NCI-H1436 (cell line): ENCODE measurements around the gene CLEC5A.
"Not testable (repeated sequence)": the region's sequence is repeated elsewhere in the genome, so short reads cannot be mapped to it uniquely, and the experiment has no call there.

ENCODE experiments used
- DNase-seq: peaks from one replicate; lab custom pipeline; 2025; lab: John Stamatoyannopoulos, UW

CLEC5A gene

DNA sequence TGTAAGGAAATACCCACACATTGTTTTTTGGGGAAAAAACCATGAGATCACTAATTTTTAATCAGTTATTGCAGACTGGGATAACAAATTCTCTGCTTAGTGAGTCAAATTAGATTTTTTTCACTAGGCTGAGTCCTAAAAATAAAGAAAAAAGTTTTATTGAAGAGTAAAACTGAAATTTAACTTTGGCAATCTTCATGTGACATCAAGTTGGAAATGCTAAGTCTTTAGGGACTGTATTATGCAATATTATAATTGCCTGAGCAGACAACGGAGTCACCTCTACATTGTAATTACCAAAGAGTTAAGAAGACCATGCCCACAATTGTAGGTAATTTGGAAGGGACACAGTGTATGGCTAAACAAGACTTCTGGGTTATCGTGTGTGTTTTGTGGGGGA, 2.2 kb upstream of the CLEC5A start:
- DNase-seq = no peak

DNA sequence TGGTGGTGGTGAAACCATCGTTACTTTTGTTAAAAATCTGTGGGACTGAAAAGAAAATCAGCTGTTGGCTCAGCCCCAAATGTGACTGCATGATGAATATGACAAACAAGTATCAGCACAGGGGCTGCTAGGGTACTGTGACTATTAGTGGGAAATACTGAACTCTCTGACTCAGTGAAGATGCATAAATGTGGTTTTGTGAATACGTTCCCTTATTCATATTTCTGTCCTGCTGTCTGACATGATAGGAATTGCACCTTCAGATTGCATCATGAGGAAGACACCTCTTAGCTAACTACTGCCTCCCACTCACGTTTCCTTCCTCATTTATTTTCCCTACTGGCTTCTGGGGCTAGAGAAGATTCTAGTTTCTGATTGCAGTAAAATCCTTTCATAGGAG, 1.4 kb downstream of the CLEC5A start:
- no peak for DNase-seq

DNA sequence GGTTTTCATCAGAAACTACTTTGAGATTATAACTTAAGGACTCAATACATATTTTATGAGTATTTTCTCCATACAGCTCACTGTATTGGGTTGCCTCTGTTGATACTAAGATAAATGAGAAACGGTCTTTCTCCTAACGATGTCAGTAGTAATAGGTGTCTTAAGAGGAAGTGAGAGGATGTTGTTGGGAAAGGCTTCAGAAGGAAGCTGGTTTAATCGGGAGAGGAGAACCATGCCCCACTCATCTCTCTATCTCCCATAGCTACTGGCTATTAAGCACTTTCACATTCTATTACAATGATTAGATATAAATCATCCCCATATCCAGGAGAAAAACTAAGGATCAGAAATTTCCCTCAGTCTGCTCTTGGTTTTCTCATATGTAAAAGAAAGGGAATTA, 2.0 kb downstream of the CLEC5A start:
- no peak for DNase-seq

DNA sequence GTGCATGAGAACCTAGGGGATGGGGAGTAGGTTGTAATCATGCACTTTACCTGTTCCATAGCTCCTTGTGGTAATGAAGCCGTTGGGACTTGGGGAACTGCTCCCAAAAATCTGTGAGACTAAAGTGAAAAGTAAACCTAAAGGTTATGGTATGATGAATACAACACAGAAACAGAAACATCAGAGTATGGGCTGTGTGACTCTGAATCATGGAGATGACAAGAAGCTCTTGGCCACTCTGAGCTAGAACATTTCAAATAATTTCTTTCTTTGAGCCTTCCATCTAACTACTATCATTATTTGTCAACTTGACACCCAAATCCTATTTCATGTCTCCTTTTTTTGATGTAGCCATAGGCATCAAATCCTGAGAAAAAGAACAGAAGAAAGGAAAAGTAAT, 2.9 kb downstream of the CLEC5A start:
- no peak for DNase-seq

DNA sequence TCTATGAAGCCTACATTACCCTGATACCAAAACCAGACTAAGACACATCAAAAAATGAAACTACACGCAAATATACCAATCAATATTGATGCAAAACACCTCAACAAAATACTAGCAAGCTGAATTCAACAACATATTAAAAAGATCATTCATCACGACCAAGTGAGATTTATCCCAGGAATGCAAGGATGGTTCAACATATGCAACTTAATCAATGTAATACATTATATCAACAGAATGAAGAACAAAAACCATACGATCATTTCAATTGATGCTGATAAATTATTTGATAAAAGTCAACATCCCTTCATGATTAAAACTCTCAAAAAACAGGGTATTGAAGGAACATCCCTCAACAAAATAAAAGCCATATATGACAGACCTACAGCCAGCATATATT, 5.7 kb downstream of the CLEC5A start:
- no peak for DNase-seq

DNA sequence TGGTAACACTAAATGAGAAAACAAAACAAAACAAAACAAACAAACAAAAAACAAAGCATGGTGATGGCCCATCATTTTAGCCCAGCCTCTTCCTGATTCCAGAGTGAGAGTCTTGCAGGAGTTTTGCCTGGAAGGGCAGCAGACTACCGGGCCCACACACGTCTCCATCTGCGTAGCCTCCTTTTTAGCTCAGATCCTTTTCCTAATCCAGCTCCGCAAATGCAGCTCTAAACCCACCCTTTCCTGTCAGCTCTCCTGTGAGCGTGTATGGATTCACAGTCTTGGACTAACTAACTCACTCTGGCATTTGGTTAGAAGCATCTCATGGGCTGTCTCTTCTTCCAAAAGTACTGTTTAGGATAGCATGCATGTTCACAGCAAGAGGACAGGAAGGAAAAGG, 16.6 kb downstream of the CLEC5A start:
- DNase-seq = no peak

DNA sequence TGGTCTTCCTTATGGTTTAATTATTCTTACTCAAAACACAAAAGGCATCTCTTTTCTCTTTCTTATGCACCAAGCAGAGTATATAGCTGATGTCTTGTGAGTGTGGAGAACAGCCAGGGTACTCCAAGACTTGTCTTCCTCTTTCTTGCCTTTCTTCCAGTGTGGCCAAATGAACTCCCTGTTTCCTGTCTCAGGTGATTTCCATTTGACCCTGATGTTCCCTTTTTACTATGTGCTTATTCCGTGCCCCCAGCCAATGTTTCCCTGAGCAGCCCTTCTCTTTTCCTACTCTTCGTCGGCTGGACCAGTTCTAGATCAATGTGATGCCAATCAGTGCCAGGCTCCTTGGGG, 18.0 kb downstream of the CLEC5A start:
- no peak for DNase-seq

DNA sequence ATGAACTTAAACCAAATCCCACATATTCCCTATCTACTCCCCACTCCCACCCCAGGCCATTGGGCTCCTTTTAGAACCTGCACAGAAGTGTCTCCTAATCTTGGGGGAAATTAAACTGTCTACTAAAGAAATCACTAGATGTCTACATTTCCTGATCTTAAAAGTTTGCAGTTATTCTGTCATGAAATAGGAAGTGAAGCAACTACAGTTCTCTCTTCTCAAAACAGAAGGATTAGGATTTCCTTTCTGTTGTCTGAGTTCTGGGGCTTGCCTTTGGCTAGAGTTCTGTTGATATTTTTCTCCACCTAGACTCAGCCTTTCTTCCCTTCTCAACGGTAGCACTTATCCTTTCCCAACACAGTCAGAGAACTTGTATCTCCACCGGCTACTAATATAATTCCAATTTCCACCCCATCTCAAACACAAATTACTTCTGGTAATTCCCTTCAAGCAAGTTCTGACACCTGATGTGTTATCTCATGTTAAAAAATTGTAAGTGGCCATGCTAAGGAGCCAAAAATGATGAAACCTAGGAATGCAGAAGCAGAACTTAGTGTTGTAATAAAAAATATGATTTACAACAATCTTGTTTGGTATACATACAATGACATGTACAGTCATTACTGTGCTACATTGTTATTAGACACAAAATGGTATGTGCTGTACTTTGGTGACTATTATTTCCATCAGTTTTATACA, 18.5 kb downstream of the CLEC5A start:
- DNase-seq = no peak

DNA sequence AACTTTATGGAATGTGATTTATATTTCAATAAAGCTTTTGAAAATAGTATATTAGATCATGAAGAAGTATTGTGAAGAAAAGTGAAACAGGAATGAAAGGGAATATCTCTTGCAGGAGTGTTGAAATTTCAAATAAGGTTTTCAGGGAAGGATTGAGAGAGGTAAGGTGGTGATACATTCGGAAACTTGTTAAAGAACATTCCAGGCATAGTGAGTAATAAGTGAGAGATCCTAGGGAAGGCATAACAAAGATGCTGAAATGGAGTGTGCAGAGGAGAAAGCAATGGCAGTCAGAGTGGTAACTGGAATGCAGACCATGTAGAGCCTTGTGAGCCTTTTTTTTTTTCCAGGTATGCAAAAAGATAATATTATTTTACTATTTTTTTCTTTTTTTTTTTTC, 26.5 kb downstream of the CLEC5A start:
- no peak for DNase-seq

DNA sequence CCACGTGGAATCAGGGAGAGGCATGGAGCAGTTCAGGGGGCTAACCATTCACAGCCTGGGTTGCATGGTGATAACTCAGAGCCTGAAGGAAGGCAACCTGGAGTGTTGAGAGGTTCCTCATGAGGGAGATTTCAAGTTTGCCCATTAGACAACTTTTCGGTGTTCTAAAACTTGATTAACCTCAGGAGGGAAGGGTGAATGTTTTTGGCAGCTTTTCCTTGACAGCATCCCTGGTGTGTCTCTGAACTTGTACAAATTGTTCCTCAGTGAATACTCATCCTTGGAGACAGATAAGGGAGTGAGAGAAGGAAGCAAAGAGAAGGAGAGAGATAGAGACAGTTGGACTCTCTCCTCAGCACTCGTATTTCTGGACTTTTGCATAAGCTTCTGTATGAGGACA, 30.7 kb downstream of the CLEC5A start, which contains the start of gene OR9A4:
TSS of gene OR9A4 (plus strand) at position 301 of the 400 bp plus-strand sequence. CDS start 2,477 bp downstream, outside the sequence.
- no peak for DNase-seq

DNA sequence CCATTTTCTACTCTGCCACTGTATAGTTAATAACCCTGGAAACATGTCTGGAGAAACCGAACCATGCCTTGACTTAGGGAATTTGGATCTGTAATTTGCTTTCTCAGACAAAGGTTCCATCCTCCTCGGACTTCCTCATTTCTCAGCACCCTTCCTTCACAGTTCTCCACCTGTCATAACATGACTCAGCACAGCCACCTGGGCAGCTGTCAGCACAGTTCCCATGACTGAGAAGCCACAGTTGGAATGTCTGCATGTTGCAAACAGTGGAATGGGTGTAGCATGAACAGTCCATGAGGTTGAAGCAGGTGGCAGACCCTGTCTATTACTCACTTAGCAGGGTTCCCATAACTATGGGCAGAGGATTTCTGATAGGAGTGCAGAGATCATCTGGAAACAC, 31.2 kb downstream of the CLEC5A start:
- no peak for DNase-seq

DNA sequence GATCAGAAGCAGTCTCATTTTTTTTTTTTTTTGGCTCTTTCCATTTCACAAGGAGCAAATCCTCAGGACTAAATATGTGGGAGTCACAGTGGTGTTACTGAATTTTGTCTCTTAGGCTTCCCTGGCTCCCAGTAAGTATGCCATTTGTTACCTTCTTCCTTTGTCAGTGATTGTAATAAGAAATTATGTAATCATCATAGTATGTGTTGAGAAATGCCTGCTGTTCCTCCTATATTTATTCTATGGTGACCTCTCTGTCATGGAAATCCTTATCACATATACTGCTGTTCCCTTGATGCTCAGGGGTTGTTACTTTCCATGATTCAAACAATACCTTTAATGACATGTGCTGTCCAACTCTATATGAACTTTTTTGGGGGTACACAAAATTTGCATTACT, 35.4 kb downstream of the CLEC5A start:
- DNase-seq = no peak

DNA sequence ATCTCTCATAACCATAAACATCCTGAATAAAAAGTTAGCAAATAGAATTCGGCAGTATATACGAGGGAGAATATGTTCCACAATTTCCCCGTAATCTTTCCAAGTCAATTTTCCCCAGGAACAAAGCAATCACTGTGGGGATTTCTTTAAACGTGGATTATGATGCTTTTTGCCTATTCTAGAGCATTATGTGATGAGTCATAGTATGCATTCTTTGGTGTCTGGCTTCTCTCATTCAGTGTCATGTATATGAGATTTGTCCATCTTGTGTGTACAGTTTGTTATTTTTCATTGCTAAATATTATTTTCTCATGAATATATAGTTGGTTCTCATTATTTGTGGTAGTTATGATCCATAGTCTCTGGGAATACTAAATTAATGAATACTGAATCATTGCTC, 40.5 kb downstream of the CLEC5A start:
- DNase-seq = no peak

DNA sequence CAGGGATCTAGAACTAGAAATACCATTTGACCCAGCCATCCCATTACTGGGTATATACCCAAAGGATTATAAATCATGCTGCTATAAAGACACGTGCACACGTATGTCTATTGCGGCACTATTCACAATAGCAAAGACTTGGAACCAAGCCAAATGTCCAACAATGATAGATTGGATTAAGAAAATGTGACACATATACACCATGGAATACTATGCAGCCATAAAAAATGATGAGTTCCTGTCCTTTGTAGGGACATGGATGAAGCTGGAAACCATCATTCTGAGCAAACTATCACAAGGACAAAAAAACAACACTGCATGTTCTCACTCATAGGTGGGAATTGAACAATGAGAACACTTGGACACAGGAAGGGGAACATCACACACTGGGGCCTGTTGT, 47.4 kb downstream of the CLEC5A start:
- not testable (repeated sequence) for DNase-seq

DNA sequence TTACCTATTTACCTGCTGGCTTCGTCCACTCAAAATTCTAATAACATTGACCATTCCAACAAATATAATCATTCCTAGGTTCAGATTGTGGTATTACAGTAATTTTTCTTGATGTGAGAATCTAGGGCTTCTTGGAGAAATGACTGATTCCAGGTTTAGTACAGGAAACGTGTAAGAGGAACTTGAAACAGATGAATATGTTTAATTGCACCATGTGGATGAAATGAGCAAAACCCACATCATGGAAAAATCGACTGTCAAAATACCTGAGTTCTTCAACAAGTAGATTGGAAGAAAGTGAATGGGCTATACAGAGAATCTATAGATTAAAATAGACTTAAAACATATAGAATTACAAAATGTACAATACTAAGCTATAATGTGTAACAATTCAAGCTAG, 55.4 kb downstream of the CLEC5A start:
- no peak for DNase-seq

DNA sequence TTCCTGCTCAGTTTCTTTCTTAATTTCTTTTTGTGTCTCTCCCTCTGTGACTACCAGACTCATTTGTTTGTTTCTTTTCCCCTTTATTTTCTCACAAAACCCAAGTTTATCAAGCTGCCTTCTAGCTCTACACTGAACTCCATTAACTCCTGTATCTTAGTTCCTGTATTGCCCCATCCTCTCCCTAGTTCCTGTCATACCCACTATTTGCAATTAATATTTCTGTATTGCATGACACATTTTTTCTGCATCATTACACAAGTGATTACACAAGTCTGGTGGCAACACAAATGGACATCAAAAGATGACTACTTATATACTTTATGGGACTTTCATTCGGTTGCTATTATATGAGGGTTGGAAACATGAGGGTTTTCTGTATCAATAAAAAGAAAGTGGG, 57.5 kb downstream of the CLEC5A start:
- no peak for DNase-seq

DNA sequence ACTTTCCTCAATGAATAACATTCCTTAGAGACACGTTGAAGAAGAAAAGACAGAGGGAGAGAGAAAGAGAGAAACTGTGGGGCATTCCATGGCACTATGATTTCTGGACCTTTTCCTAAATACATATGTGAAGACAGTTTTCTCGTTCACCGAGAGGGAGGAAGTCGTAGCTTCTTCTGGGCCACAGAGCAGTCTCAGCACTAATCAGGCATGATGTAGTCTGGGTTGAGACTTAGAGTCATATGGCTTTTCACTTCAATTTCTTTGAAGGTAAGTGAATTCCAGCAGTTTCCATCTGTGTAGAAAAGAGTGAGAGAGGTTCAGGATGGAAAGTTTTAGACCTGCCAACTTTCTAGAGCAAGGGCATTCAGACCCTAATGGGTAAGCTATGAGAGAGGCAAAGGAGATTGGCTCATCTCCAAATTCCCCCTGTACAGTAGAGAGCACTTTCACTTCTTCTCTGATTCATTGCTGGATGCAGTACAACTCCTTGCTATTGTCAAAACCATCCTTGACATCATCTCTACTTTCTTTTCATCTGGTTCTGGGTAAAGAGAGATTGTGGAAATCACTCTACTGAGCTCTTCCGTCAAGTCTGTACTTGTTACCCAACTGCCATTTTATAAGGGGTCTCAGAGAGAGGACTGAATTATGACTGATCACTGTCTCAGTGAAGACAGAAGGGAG, 62.1 kb downstream of the CLEC5A start:
- DNase-seq = no peak

DNA sequence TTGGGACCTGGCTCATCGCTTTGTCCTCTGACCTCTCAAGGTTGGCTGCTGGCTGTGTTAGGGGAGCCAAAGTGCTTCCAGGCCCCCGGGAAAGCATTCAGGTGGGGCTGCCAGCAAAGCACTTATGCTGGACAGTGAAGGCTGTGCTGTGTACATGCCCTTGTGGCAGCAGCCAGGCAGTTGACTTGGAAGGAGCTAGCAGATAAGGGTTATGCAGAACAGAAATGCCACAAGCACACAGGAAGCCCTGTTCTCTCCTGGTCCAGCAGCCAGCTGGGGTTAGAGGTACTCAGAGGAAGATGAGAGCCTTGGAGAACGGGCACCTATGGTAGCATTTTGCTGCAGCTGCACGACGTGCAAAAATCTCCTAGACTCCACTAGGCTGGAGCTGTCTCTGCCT, 65.8 kb downstream of the CLEC5A start:
- DNase-seq = no peak

DNA sequence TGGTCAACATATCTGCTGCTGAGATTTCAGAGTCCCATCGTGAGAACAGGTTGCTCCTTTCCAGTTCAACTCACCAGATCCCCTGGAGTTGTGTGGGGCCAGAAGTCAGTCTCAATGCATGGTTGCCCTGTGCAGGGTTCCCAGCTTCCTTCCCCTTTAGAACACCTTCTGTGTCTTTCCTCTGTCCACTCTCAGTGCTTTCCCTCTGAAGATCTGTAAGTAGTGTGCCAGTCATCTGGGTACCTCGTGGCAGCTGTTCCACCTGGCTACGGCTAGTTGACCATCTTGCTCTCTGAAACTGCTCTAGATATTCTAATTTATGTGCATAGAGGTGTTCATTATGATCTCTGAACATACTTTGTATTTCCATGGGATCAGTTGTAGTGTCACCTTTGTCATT, 69.4 kb downstream of the CLEC5A start:
- no peak for DNase-seq
